HS-27A (cell line): Measurements from ENCODE around the gene ZNF804A.

Experiments used
- DNase-seq: peaks from one replicate; pipeline ENCODE4 v3.0.0-alpha.2; 2012; ENCODE audit warnings: low read depth, missing footprints

Gene ZNF804A

DNA sequence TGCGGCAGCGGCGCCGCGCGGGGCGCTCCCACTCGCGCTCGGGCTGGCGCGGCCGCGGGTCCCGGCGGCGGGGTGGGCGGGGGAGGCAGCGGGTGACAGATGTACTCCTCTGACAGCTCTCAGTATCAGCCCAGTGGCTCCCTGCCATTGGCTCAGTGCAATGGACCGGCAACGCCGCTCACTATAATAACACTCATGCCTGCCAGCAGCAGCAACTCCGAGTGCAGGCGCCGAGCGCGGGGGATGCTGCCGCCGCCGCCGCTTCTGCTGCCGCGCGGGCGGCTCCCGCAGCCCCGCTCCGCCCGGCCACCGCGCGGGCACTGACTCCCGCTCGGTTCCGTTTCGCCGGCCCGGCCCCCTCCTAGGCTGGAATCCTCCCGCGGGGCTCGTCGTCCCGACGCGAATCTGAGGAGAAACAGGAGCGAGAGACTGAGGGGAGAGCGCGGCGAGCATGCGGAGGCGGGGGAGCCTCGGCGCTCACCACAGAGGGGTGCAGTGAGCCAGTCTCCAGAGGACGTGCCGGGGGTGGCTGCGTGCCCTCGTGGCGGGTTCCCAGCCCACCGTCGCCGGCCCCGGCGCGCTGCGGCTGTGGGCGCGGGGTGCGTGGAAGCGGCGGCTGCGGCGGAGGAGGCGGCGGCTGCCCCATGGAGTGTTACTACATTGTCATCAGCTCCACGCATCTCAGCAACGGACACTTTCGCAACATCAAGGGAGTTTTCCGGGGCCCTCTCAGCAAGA, at the start of gene ZNF804A:
Gene ZNF804A (plus strand): TSS at position 214 of the 738 bp plus-strand sequence. CDS start 431 bp downstream, at position 645.
- DNase-seq, result no peak

DNA sequence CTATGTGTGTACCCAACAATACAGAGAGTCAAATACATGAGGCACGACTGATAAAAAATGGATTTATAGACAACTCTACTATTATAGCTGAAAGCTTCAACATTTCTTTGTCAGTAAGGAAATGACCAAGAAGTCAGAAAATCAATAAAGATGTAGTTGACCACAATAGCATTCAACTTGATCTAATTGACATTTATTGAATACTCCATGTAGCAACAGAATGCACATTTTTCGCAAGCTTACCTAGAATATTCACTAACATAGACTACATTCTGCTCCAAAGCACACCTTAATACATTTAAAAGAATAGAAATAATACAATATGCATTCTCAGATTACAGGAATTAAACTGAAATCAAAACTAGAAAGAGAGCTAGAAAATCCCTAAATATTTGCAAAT, 49.2 kb upstream of the ZNF804A start:
- DNase-seq, result no peak

DNA sequence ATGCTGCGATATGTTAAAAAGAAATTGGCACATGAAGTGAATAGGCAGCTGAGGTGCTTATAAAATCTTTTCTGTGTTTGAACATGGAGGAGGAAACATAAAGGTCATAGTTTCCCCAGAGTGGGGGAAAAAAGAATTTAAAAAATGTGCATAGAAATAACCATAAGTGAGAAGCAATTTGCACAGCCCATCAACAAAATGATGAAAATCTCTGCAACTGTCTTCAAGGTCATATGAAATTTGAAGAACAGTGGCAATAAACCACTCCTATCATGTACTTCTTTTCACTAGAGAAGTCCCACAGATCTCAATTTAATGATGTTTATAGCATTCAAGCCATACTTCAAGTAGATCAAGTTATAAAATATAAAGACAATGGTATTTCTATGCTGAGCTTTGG, 46.7 kb upstream of the ZNF804A start:
- DNase-seq, result no peak

DNA sequence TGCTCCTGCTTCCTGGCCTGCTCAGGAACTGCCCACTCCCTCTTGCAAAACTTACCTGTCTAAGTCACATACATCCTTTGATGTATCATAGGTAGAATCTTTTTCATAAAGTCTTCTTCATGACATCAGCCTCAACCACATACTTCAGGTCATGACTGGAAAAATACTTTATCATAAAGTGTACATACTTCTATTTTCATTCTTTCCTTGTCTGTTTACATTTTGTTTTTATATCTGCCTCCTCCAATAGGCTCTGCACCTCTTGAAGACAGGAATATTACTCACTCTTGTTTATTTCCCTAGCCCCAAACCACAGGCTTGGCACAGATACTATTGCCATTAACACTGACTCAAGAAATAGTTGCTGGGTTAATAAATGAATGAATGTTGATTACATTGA, 43.6 kb upstream of the ZNF804A start:
- DNase-seq, result no peak

DNA sequence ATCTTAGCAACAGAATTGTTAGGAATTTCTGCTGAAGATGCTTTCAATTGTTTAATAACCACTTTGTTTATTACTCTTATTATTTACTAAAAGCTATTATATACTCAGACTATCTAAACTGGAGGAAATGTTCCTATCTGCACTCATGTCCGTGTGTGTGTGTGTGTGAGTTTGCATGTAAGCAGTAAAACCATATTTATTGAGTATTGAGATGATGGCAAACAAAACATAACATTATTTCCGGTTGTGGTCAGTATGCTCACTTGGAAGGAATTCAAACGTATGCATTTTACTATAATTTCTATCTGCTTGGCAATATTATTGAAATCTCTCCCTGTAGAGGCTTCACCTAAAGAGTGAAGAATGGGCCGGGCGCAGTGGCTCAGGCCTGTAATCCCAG, 43.0 kb upstream of the ZNF804A start:
- no peak for DNase-seq

DNA sequence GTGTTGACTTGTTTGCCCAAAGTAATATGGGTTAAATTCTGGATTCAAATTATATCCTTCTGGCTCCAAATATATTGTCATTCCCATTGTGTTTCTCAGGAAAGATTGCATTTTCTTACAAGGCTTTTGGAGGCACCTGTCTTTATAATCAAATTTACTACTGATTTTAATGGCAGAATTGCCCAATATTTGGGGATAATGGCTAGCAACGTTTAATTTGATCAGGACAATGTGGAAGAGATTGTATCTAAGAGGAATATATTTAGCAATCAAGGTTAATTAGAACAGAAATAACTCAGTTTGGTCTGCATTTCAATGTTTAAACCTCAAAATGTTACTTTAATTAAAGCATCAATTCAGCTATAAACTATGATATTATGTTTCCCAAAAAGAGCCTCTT, 41.7 kb upstream of the ZNF804A start:
- DNase-seq, result no peak

DNA sequence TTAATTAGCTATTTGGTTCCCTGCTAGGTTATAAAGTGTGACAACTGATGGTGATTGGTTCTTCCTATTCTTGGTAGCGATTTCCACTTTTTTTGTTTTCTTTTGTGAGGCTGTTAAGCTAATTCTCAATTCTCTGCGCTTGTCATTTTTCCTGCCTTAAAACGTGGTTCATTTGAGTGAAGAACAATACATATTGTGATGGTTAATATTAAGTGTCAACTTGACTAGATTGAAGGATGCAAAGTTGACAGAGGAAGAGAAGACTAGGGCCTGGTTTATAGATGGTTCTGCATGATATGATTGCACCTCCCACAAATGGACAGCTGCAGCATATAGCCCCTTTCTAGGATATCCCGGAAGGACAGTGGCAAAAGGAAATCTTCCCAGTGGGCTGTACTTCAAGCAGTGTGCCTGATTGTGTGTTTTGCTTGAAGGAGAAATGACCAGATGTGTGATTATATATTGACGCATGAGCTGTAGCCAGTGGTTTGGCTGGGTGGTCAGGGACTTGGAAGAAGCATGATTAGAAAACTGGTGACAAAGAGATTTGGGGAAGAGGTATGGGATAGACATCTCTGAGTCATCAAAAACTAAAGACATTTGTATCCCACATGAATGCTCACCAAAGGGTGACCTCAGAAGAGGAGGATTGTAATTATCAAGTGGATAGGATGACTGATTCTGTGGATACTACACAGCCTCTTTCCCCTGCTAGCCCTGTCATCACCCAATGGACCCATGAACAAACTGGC, 39.4 kb upstream of the ZNF804A start:
- DNase-seq, result no peak

DNA sequence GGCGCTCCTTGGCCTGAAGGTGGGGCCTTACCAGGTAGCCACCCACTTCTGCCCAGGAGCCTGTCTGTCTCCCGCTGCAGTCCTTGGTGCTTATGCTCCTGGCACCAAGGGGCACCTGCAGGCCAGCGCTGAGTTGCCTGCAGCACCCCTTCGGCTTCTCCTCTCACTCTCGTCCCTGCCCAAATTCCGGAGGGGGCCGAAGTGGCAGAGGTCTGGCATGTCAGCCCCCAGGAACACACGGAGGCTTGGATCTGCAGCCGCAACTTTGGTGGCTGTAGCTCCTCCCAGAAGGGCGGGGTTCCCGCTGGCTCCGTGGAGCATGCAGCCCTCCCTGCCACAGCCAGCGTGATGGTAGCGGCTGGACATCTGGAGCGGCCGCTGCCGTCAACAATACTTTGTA, 37.7 kb upstream of the ZNF804A start:
- DNase-seq, result no peak

DNA sequence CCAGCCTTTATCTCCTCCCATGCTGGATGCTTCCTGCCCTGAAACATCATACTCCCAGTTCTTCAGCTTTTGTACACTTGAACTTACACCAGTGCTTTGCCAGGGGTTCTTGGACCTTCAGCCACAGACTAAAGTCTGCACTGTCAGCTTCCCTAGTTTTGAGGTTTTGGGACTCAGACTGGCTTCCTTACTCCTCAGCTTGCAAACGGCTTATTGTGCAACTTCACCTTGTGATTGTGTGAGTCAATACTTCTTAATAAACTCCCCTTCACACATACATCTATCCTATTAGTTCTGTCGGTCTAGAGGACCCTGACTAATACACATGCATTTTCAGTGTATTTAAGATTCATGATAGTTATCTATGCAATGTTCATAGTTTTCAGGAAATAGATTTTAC, 35.8 kb upstream of the ZNF804A start:
- DNase-seq, result no peak

DNA sequence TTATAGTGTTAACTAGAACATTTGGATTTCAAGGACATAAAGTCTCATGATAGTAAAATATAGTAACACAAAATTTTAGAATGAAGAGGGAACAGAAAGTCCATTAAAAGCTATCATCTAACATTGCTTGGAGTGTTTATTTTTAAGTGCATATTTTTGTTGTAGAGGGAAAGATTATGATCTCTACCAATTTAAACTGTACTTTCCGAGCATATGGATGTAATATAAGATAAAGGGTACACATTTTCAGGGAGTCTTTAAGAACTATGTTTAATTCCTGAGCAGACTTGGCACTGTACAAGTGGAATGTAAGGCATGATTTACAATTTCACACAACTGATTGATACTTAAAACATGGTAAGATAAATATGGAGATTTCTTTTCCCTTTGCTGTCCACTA, 34.2 kb upstream of the ZNF804A start:
- DNase-seq, result no peak

DNA sequence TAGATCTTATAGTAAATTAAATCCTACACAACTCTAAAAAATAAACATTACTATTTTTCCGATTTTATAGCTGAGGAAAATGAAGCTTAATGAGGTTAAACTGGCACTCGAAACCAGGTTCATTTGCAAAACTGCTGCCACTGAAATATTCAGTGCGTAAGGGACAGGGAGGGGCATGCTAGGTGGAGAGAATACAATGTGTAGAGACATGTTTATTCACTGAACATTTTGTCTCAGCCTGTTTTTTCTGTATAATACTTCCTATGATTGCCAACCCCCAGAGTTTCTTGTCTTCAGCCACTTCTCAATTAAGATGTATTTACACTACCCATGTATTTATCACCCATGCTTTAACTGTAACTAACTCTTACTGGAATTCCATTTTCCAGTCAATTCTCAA, 31.6 kb upstream of the ZNF804A start:
- DNase-seq, result no peak

DNA sequence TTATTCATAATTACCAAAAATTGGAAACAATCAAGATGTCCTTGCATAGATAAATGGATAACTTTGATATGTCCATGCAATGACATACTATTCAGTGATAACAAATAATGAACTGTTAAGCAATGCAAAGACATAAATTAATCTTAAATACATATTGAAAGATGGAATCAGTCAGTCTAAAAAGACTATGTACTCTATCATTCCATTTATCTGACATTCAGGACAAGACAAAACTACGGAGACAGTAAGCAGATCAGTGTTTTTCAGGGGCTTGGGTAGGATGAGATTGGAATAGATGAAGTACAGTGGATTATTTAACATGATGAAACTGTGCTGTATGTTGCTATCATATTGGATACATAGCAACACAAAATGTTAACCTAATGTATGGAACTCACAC, 21.3 kb upstream of the ZNF804A start:
- DNase-seq, result no peak

DNA sequence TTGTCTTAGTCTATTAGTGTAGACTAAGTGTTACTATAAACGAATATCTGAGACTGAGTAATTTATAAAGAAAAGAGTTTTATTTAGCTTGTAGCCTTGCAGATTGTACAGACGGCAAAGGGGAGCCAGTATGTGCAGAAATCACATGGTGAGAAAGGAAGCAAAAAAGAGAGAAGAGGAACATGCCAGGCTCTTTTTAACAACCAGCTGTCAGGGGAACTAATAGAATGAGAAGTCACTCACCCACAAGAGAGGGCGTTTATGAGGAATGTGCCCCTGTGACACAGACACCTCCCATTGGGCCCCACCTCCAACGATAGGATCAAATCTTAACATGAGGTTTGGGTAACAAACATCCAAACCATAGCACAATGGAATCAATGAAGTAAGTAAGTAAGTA, 20.6 kb upstream of the ZNF804A start:
- DNase-seq, result no peak

DNA sequence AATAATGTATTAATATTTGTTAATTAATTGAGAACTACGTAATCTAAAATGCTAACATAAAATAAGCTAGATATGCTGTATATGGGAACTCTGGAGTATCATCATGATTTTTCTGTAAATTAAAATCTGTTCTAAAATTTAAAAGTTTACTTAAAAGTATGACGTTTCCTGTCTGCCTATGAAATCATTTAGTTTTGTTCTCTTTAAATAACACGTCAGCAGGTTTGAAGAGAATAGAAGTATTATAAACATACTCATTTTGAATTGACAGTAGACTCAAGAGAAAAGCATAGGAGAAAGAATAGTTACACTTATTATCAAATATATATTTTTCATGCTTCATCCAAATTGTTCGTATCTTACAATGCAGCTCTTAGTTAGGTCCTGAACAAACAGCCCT, 19.1 kb upstream of the ZNF804A start:
- no peak for DNase-seq

DNA sequence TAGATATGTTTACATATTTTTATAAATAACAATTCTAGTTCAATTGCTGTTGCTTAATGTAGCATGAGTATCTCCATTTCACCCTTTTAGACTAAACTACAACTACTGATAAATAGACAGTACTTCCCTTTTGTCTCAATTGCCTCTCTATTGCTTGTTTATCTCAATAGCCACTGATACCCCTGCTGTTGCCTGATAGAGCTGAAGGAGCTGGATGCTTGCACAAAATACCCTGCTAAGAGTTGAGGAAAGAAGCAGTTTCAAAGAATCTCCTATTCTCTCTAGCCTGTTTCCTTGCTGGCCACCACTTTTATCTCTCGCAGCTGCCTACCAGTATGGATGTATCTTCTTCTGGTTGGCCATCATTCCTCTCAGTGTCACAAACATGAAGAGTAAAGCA, 16.9 kb upstream of the ZNF804A start:
- no peak for DNase-seq

DNA sequence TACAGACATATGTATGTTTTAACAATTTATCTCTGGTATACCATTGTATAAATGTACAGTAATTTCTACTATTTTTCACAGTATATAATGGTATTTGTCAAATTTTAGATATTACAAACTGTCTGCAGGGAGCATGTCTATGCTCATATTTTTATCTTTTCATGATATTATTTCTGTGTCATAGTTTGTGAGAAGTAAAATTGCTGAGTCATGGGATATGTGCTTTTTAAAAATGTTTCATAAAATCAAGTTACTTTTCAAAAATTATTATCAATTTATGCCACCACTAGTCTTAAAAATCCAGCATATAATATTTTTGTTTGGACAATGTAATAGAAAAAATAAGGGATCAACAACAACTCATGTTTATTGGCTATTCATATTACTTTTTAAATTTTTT, 9.1 kb upstream of the ZNF804A start:
- DNase-seq, result no peak

DNA sequence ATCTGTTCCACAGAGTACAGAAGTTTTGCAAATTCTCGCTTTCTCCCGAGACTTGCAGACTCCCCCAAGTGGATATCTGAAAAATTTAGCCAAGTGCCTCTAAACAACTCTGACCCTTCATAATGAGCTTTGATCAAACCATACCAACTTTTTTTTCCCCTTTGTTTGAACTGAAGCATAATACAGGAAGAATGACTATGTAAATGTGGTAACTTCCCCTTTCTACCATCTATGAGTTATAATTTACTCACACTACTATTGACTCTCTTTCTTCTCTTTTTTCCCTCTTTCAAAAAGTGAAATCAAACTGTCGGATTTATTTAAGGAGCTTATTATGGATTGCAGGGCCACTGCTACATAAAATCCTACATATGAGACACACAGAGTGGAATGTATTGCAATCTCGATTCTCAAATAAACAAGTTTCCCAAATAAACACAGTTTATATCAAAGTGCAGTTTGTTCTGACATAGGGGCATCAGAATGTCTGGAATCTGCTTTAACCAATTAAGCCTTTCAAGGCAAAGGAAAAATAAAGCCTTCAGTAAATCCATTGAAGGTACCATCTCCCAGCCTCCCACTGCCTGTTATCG, 1.4 kb upstream of the ZNF804A start:
- no peak for DNase-seq

DNA sequence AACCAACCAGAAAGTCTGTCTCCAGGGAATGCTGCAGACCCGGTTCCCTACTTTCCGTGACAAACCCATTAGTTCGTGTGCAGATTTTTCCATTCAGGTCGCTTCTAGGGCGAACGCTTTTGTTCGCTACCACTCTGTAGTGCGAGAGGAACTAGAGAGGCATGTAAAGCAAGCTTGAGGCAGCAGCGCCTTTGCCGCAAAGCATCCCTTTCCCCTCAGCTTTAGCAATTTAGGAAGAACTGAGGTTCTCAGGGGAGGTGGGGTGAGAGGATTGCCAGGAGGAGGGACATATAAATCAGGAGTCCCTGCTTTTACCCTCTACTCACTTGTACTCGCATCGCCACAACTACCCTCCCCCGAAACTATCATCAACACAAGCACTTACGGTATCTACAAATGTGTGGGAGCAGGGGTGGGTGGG, 748 bp upstream of the ZNF804A start:
- DNase-seq, result no peak

DNA sequence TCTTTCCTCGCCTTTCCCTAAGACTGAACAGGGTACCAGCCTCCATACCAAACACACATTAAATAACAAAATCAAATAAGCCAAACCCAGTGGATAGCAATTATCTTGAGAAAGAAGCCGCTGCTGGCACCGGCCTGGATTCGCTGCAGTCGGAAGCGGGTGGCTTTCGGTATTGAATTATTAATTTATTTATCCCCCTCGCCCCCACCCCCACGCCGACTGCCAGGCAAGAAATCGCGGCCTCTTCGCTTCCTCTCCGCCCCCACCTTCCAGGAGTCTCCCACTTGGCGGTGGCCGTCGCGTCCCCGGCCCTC, 370 bp upstream of the ZNF804A start:
- no peak for DNase-seq

DNA sequence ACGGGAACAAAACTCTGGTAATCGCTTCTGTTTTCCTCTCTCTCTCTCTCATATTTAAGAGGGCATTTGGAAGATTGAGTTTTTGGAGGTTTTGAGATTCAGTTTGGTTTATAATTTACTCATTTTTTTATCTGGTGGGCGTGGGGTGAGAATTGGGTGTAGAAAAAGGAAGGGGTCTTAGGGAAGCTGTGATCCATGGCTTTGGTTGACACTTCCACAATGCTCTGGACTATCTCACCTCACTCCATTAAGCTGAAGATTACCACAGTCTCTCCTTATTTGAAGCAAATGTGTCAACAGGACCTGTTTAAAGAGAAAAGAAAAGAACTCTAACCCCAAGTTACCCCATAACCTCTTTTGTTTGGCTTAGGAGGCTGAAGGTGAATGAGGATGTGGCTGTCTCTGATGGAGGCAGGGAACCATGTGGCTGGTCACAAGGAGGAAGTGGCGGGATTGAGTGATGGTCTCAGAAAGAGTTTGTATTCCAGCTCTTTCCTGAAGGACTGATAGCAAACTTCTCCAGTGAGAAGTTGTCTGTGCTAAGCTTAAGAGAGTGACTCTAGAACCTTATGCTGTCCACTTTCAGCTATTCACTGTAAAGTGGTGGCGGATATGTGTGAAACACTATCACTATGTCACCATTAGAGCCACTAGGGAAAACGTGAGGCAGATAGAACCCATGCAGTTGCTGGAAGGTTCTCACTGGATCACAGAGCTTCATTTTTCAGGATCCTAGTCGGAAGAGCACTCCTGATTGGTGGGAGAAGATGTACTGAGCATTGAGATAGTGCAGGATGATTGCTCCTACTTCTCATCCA, 934 bp downstream of the ZNF804A start:
- DNase-seq, result no peak

DNA sequence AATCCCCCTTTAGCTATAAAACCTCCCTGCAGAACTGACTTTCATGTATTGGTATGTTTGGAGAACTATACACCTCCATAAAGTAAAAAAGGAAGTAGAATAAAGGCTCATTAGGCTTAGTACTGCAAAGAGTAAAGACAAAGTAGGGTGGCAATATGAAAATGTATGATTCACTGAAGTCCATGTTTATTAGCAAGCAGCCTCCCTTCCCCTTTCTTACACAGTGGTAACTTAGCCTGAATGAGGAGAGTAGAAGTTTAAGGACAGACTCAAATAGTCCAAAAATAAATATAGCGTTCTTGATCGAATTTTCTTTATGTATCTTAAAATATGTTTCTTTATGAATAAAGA, 1.5 kb downstream of the ZNF804A start:
- no peak for DNase-seq

DNA sequence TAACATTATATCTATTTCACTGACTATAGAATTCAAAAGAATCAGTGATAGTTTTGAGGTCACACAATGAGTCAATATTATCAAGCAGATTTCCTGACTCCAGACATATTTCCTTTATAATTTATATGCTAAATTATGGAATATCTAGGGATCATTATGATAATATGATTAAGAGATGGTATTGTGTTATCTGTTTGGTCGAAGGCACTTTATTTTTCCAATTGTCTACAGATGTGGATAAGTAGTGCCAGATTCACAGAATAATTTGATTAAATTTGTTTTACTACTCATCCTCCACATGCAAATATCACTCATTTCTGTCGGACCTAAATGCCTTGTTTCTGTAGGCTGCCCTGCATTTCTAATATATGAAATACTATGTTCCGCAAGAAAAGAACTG, 4.4 kb downstream of the ZNF804A start:
- no peak for DNase-seq

DNA sequence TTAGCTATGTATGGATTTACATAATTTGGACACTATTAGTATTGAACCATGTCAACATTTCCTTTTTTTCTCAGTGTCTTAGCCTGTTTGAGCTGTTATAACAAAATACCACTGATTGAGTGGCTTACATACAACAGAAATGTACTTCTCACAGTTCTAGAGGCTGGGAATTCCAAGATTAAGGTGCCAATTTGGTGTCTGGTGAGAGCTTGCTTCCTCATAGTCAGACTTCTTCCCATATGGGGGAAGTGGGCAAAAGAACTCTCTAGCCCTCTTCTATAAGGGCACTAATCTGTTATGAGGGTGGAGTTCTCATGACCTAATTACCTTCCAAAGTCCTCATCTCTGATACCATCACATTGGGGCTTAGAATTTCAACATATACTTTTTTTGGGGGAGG, 12.6 kb downstream of the ZNF804A start:
- no peak for DNase-seq
